Activated CD8-positive, alpha-beta T cell treated with anti-CD3 and anti-CD28 coated beads for 36 hours (primary cell): ENCODE data around the gene REXO1. TPM values are rescaled to one million over a fixed set of nuclear protein-coding genes. Genes with fewer than 3 reads are reported as not detected.

Experiments used
- ATAC-seq: fragments of 200-7000 bp; cut with Tn5 transposase; one replicate; pipeline ENCODE4 v1.10.0; 2021; ENCODE audit warnings: mild to moderate bottlenecking, moderate library complexity
- CTCF ChIA-PET: fragments of 350-600 bp; sonication (Branson Sonifier 250); formaldehyde crosslinking; loops from one replicate; lab custom pipeline; 2021; ENCODE audit warnings: antibody characterized with exemption; lab: Charles Lee
- POLR2A ChIA-PET: fragments of 350-600 bp; sonication (Branson Sonifier 250); formaldehyde crosslinking; loops from one replicate; lab custom pipeline; 2021; ENCODE audit warnings: antibody characterized with exemption; lab: Charles Lee
- DNase-seq: peaks from one replicate; pipeline ENCODE4 v3.0.0-alpha.2; 2020
- H3K27ac Mint-ChIP-seq: one replicate; pipeline ENCODE4 v1.8.0; 2021; ENCODE audit warnings: mild to moderate bottlenecking, mixed read lengths
- H3K27me3 Mint-ChIP-seq: one replicate; pipeline ENCODE4 v1.8.0; 2021; ENCODE audit warnings: mixed read lengths
- H3K36me3 Mint-ChIP-seq: one replicate; pipeline ENCODE4 v1.8.0; 2021; ENCODE audit warnings: low read depth, mixed read lengths
- H3K4me1 Mint-ChIP-seq: one replicate; pipeline ENCODE4 v1.8.0; 2021; ENCODE audit warnings: low read depth, mixed read lengths
- H3K4me3 Mint-ChIP-seq: one replicate; pipeline ENCODE4 v1.8.0; 2021; ENCODE audit warnings: mild to moderate bottlenecking, moderate library complexity, mixed read lengths
- H3K9me3 Mint-ChIP-seq: one replicate; pipeline ENCODE4 v1.8.0; 2021; ENCODE audit warnings: mixed read lengths
- intact Hi-C: fragments of 100-400 bp; cut with micrococcal nuclease; formaldehyde crosslinking; loops from one replicate; pipeline ENCODE4 v1.10.0; 2022
- total RNA-seq, 2 experiments: library from RNA; stranded (reverse); gene quantifications; one replicate each; pipeline ENCODE4 v1.2.3, GENCODE V29; 2021
- TF ChIP-seq, protein P1 (sequence below): fragments of 200-600 bp; IDR thresholded peaks from one replicate; pipeline ENCODE4 v1.8.0; 2022; ENCODE audit warnings: antibody characterized with exemption, mild to moderate bottlenecking

Gene REXO1
- total RNA-seq, 2 experiments from 2014 or later = 43.4 to 46.8 TPM

DNA sequence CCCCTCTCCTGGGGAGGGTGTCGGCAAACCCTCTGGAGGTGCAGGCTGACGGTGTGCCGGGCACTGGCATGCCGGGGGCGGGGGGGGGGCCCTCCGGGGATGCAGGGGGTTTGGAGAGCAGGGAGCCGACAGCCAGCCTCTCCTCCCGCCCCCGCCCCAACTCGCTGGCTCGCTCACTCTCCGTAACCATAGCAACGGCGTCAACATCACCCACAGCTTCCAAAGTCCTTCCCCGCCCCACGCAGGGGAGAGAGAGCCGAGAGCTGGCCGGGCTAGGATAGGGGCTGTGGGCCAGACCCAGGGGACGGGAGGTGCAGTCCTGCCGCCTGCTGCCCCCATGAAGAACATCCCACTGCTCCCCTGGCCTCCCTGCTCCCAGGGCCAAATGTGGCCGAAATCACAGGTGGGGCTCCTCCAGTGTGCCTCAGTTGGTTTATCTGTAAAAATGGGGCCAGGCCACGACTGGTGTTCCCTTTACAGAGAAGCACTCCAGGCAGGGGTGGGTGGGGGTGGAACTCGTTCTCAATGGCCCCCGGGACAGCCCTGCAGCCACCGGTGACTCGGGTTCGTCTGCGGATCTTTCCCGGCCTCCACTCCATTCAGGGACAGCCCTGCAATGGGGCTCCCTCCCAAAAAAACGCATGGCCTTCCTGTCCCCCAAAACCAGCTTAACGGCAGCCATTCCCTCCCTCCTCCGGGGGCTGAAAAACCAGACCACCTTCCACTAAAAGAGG is 11.9 kb upstream of the REXO1 start:
- DNase-seq (peak; percentile 72), ATAC-seq (no peak)
- intact Hi-C loops = no loop called here
- TF ChIP-seq, protein P1, sequence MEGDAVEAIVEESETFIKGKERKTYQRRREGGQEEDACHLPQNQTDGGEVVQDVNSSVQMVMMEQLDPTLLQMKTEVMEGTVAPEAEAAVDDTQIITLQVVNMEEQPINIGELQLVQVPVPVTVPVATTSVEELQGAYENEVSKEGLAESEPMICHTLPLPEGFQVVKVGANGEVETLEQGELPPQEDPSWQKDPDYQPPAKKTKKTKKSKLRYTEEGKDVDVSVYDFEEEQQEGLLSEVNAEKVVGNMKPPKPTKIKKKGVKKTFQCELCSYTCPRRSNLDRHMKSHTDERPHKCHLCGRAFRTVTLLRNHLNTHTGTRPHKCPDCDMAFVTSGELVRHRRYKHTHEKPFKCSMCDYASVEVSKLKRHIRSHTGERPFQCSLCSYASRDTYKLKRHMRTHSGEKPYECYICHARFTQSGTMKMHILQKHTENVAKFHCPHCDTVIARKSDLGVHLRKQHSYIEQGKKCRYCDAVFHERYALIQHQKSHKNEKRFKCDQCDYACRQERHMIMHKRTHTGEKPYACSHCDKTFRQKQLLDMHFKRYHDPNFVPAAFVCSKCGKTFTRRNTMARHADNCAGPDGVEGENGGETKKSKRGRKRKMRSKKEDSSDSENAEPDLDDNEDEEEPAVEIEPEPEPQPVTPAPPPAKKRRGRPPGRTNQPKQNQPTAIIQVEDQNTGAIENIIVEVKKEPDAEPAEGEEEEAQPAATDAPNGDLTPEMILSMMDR = no peak
- Mint-ChIP-seq H3K9me3 (no peaks in the 10 kb centered on the region), H3K27ac (no peak overlapping the region), H3K27me3 (no peaks in the 10 kb centered on the region), H3K36me3 (peaks cover 8% of the 10 kb centered on the region), H3K4me3 (peak overlapping the region; percentile 95), H3K4me1 (peaks cover 40% of the 10 kb centered on the region)
- POLR2A ChIA-PET = interaction anchor here (1.1 kb wide), 2 partner anchors 13 to 15 kb away, joined by 3 to 4 read pairs; no protein-coding TSS in a partner anchor
- CTCF ChIA-PET = no interaction called here

- POLR2A ChIA-PET = interaction anchor here (1.1 kb wide), 1 partner anchor 26 kb away, joined by 3 read pairs; the partner anchor contains the start of gene ABHD17A
- CTCF ChIA-PET = no interaction called here
- H3K4me1 Mint-ChIP-seq = peaks cover 48% of the 10 kb centered on the region
- ATAC-seq (no peak), DNase-seq (no peak)
- peak overlapping the region; percentile 76 for H3K27ac Mint-ChIP-seq
- H3K9me3 Mint-ChIP-seq = no peaks in the 10 kb centered on the region
- H3K4me3 Mint-ChIP-seq = peak overlapping the region; percentile 5
- TF ChIP-seq, protein P1 = no peak
- intact Hi-C loops = no loop called here
- H3K27me3 Mint-ChIP-seq = no peaks in the 10 kb centered on the region
- H3K36me3 Mint-ChIP-seq = peaks cover 8% of the 10 kb centered on the region
These were observed 11.1 kb upstream of the REXO1 start for GRCh38 chr19:1859331-1859781.

DNA sequence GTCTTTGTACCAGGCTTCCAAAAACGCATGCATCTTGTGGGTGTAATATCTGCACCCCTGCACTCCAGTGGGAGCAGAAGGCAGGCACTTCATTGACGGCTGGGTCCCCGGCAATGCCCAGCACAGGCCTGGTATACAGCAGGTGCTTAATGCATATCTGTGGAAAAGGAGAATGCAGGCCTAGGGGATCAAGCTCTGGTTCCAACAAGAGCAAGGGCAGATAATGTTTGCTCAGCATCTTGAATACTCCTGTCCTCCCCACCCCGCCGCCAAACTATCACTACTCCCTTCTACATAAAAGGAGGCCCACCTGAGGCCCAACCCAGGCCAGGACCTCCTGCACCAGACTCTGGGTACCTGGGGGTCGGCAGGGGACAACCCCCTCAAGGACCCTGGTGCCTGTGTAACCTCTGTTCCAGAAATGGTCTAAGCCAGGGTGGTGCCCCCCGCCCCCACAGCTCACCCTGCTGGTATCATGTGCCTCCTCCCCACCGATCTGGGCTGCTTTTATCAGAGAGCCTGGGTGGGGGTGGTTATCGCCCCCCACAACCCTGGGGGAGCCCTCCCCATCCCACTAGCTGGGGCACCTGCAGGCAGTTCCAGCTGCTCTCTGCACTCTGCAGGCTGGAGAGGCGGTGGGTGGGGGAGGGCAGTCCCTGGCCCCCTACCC is 10.3 kb upstream of the REXO1 start:
- Mint-ChIP-seq H3K36me3 (peaks cover 8% of the 10 kb centered on the region), H3K9me3 (no peaks in the 10 kb centered on the region), H3K27ac (peak overlapping the region; percentile 64), H3K4me3 (peak overlapping the region; percentile 68), H3K27me3 (no peaks in the 10 kb centered on the region), H3K4me1 (peaks cover 51% of the 10 kb centered on the region)
- intact Hi-C loops = no loop called here
- CTCF ChIA-PET = interaction anchor here (2.0 kb wide), 1 partner anchor 9 kb away, joined by 7 read pairs; the partner anchor contains the start of gene REXO1
- TF ChIP-seq, protein P1 = no peak
- DNase-seq (peak; percentile 35), ATAC-seq (no peak)
- POLR2A ChIA-PET = interaction anchor here (0.6 to 1.3 kb wide), 6 partner anchors 17 to 262 kb away, joined by 3 to 5 read pairs (median 3); partner anchors contain the start of gene ABHD17A

DNA sequence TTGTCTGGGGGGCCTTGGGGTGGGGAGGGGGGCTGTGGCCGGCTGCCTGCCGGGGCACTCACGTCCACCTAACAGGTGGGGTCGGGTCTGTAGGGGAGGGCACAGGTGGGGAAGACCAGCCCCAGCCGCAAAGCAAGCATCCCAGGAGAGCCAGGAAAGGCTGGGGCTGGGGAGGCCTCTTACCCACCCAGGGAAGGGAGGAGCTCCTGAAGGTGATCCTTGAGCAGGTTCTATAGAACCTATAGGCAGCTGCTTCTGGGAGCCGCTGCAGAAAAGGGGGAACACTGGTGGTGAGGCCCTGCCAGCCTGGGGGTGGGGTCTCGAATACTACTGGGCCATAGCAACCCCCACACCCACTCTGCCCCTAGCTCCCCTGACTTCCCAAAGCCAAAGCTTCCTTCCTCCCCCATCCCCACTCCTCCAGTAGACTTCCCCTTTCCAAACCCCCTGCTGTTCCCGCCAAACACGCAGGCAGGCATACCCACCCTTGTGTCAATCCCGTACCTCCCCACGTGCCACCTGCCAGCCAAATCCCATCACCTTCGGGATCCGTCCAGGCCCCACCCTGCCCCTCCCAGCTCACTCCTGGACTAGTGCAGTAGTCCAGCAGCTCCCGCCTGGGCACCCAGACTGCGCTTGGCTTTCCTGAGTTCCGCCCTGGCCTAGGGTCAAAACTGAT is 9.5 kb upstream of the REXO1 start:
- H3K4me1 Mint-ChIP-seq = peaks cover 57% of the 10 kb centered on the region

More for the DNA sequence above, 9.5 kb upstream of the REXO1 start:
- Mint-ChIP-seq H3K27ac (peak overlapping the region; percentile 79), H3K9me3 (no peaks in the 10 kb centered on the region), H3K4me3 (peak overlapping the region; percentile 68), H3K27me3 (no peaks in the 10 kb centered on the region), H3K36me3 (peaks cover 13% of the 10 kb centered on the region)
- intact Hi-C loops = no loop called here
- ATAC-seq (no peak), DNase-seq (no peak)
- TF ChIP-seq, protein P1 = no peak
- ChIA-PET CTCF (interaction anchor here (1.3 to 2.0 kb wide), 2 partner anchors 8 to 31 kb away, joined by 4 to 7 read pairs; partner anchors contain the start of gene REXO1), POLR2A (interaction anchor here (0.6 to 2.1 kb wide), 9 partner anchors 18 to 261 kb away, joined by 3 to 7 read pairs (median 3); partner anchors contain the start of genes ADAT3 and SCAMP4)
